ENCODE measurements around the gene SLC2A6.

Gene SLC2A6, protein sequence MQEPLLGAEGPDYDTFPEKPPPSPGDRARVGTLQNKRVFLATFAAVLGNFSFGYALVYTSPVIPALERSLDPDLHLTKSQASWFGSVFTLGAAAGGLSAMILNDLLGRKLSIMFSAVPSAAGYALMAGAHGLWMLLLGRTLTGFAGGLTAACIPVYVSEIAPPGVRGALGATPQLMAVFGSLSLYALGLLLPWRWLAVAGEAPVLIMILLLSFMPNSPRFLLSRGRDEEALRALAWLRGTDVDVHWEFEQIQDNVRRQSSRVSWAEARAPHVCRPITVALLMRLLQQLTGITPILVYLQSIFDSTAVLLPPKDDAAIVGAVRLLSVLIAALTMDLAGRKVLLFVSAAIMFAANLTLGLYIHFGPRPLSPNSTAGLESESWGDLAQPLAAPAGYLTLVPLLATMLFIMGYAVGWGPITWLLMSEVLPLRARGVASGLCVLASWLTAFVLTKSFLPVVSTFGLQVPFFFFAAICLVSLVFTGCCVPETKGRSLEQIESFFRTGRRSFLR

GRCh38 chr9:133478851-133479711, at the start of gene SLC2A6:
TSS of gene SLC2A6 (minus strand) at chr9:133479099. CDS start at chr9:133479059, 40 bp downstream.
- TF ChIP-seq POLR2A (IDR thresholded peaks at IDR 0.05; ENCODE audit: extremely low read depth, insufficient read length): peak; percentile 42
- TF ChIP-seq MYC (IDR thresholded peaks at IDR 0.05; ENCODE audit: low read depth, low read length): no peak
- TF ChIP-seq, protein P1, sequence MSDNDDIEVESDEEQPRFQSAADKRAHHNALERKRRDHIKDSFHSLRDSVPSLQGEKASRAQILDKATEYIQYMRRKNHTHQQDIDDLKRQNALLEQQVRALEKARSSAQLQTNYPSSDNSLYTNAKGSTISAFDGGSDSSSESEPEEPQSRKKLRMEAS (IDR thresholded peaks at IDR 0.05; ENCODE audit: low read depth, low read length): peak; percentile 66
- H3K4me3 ChIP-seq (ENCODE audit: low read depth, low read length): peak within 1 kb of the TSS; percentile 55
- DNase-seq (ENCODE audit: low read depth): peak; percentile 88

- no peak for TF ChIP-seq MYC (IDR thresholded peaks at IDR 0.05; ENCODE audit: low read depth, low read length)
- TF ChIP-seq, protein P1 (IDR thresholded peaks at IDR 0.05; ENCODE audit: low read depth, low read length): no peak
- TF ChIP-seq, protein P2, sequence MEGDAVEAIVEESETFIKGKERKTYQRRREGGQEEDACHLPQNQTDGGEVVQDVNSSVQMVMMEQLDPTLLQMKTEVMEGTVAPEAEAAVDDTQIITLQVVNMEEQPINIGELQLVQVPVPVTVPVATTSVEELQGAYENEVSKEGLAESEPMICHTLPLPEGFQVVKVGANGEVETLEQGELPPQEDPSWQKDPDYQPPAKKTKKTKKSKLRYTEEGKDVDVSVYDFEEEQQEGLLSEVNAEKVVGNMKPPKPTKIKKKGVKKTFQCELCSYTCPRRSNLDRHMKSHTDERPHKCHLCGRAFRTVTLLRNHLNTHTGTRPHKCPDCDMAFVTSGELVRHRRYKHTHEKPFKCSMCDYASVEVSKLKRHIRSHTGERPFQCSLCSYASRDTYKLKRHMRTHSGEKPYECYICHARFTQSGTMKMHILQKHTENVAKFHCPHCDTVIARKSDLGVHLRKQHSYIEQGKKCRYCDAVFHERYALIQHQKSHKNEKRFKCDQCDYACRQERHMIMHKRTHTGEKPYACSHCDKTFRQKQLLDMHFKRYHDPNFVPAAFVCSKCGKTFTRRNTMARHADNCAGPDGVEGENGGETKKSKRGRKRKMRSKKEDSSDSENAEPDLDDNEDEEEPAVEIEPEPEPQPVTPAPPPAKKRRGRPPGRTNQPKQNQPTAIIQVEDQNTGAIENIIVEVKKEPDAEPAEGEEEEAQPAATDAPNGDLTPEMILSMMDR (IDR thresholded peaks at IDR 0.05; ENCODE audit: low read depth, low read length): no peak
- TF ChIP-seq POLR2A (IDR thresholded peaks at IDR 0.05; ENCODE audit: extremely low read depth, insufficient read length): no peak
- no peak overlapping the region for H3K4me3 ChIP-seq (ENCODE audit: low read depth, low read length)
- DNase-seq (ENCODE audit: low read depth): no peak
These were observed 49.3 kb upstream of the SLC2A6 start for GRCh38 chr9:133528001-133528875.

DNA sequence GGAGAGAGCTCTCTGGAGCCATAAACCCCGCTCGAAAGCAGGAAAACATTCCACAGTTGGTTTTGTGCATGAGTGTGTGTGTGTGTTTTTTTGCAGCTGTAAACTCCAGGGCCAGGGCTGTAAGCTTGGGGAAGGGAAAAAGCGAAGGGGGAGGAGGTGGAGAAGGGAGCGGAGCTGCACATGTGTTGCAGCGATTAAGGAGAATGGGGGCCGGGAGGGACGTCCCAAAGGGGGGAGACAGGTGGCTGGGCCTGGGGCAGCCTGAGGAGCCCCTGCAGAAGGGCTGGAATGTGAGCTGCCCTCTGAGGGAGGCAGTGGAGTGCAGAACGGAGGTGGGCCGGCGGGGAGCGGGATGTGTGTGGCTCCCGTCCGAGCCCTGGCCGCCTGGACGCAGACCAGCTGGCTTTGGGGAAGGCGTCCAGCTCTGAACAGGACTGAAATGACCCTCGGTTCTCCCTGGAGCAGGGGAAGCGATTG, 48.6 kb upstream of the SLC2A6 start:
- no peak for DNase-seq (ENCODE audit: low read depth)
- no peak overlapping the region for H3K4me3 ChIP-seq (ENCODE audit: low read depth, low read length)
- TF ChIP-seq MYC (IDR thresholded peaks at IDR 0.05; ENCODE audit: low read depth, low read length): no peak
- TF ChIP-seq, protein P2 (IDR thresholded peaks at IDR 0.05; ENCODE audit: low read depth, low read length): no peak
- no peak for TF ChIP-seq POLR2A (IDR thresholded peaks at IDR 0.05; ENCODE audit: extremely low read depth, insufficient read length)
- TF ChIP-seq, protein P1 (IDR thresholded peaks at IDR 0.05; ENCODE audit: low read depth, low read length): no peak

GRCh38 chr9:133526721-133527321, 47.9 kb upstream of the SLC2A6 start:
- H3K4me3 ChIP-seq (ENCODE audit: low read depth, low read length): no peak overlapping the region
- no peak for DNase-seq (ENCODE audit: low read depth)
- TF ChIP-seq, protein P2 (IDR thresholded peaks at IDR 0.05; ENCODE audit: low read depth, low read length): no peak
- TF ChIP-seq POLR2A (IDR thresholded peaks at IDR 0.05; ENCODE audit: extremely low read depth, insufficient read length) (no peak), MYC (IDR thresholded peaks at IDR 0.05; ENCODE audit: low read depth, low read length) (no peak)
- TF ChIP-seq, protein P1 (IDR thresholded peaks at IDR 0.05; ENCODE audit: low read depth, low read length): no peak

- H3K4me3 ChIP-seq (ENCODE audit: low read depth, low read length): no peak overlapping the region
- no peak for TF ChIP-seq POLR2A (IDR thresholded peaks at IDR 0.05; ENCODE audit: extremely low read depth, insufficient read length)
- TF ChIP-seq, protein P2 (IDR thresholded peaks at IDR 0.05; ENCODE audit: low read depth, low read length): no peak
- TF ChIP-seq, protein P1 (IDR thresholded peaks at IDR 0.05; ENCODE audit: low read depth, low read length): no peak
- TF ChIP-seq MYC (IDR thresholded peaks at IDR 0.05; ENCODE audit: low read depth, low read length): no peak
- DNase-seq (ENCODE audit: low read depth): no peak
These were observed 46.8 kb upstream of the SLC2A6 start for GRCh38 chr9:133525677-133526076.
